Suppressor macrophage treated with lipopolysaccharide for 1 hour (primary cell): Measurements from ENCODE around the gene WDR62.

ENCODE experiments used
- DNase-seq, 3 donors: peaks; one replicate each; pipeline ENCODE4 v3.0.0-alpha.2; 2020 to 2022

WDR62 gene

DNA sequence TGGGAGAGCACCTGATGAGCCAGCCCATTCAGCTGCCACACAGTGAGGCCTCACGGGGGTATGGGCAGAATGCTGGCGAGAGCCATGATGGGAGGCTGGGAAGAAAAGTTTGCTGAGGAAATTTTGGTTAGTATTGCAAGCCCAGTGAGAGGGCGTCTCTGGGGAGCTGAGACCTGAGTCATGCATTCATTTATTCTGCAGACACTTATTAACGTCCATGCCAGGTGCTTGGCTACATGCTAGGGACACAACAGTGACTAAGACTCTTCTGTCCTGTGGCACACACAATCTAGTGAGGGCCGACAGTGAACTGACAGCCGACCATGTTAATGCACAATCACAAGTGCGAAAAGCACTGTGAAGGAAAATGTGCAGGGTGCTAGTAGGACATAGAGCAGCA is 27.2 kb downstream of the WDR62 start:
- DNase-seq: no peak

DNA sequence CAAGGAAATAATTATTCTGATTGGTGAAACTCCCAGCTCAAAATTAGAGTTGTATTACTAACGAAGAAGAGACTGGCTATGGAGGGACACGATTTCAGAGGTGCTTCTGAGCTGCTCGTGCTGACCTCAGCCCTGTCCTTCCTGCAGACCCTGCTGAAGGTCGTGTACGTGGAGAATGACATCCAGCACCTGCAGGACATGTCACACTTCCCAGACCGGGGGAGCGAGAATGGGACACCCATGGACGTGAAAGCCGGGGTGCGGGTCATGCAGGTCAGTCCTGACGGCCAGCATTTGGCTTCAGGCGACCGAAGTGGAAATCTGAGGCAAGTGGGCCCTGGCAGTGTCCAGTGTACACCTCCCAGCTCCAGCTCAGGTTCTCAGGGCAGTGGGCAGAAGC is 28.2 kb downstream of the WDR62 start:
- DNase-seq: no peak

DNA sequence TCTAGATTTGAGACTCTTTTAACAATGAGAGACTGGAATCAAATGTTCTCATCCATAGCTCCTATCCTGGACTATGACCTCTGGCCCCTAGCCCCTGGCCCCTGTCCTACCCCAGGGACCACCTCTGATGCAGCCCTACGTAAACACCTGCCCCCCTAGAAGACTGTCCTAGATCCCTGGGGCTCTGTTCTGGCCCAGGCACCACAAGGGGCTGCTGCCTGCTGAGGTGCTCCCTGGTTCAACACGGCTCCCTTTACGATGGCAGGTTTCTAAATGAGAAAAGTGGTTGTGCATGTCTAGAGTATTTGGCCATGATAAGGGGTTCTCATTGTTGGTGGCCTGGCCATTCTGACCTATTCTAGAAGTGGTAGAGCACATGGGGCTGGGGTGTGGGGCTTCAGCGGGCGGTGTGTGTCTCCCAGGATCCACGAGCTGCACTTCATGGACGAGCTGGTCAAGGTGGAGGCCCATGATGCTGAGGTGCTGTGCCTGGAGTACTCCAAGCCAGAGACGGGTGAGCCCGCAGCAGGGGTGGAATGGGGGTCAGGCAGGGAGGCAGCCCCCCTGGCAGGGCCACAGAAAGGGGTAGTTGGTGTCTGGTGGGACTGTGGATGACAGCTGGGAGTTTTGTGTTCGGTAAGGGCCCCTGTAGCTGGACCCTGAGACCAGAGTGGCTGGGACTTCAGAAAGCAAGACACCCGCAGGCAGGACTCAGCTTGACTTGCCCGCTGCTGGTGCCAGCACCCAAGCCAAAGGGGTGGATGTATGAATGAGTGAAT is 29.7 kb downstream of the WDR62 start:
- DNase-seq: no peak

DNA sequence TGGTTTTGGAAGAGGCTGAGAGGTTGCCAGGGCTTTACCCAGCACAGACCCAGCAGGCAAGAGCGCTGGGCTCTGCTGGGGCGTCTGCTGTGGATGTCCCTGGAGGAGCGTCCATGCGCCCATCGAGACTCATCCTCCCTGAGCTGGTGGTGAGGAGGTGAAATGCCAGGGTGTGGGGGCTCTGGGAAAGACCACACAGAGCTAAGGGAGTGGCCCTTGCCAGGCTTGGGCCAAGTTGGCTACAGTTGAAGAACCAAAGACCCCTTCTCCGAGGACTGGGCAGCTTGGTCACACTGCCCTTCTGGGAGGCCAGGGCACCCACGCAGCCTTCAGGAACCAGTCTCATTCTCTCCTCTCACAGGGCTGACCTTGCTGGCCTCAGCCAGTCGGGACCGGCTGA is 31.6 kb downstream of the WDR62 start:
- DNase-seq: no peak

DNA sequence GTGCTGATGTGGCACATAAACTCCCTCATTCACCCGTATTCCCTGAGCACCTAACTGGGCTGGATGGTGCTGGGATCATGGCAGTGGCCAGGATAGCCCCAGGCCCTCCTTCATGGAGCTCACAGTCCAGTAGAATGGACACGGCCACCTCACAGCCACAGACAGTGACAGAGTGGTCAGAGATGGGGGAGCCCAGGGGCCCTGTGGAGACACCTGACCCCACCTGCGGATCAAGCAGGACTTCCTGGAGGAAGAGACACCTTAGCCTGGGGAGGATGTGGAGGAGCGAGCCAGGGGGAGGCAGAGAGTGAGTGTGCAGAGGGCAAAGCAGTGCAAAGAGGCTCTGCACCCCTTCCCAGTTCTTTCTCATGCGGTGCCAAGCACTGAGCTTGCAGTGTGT is 35.1 kb downstream of the WDR62 start:
- no peak for DNase-seq

DNA sequence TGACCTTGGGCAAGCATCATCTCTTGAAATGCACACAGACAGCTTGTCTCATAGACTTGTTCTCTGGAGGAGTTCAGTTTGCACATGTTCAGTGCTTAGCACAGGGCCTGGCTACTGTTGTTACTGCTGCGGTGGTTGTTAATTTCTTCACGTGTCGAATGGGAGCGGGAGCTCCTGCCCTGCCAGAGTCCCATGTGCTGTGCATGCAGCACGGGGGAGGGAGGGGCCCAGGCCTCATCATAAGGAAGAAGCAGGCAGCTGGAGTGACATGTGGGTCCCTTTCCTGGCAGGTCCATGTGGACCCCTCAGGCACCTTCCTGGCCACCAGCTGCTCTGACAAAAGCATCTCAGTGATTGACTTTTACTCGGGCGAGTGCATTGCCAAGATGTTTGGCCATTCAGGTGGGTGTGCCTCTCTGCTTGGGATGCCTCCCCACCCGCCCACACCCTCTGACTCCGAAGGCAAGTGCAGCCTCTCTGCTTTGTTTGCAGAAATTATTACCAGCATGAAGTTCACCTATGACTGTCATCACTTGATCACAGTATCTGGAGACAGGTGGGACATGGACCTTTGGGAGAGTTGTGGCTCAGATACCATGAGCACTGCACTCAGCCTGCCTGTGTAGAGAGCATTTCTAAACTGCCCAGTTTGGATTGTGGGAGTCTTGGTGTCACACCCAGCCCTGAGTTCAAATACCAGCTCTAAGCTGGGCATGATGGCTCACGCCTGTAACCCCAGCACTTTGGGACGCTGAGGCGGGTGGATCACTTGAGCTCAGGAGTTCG is 36.4 kb downstream of the WDR62 start:
- no peak for DNase-seq

DNA sequence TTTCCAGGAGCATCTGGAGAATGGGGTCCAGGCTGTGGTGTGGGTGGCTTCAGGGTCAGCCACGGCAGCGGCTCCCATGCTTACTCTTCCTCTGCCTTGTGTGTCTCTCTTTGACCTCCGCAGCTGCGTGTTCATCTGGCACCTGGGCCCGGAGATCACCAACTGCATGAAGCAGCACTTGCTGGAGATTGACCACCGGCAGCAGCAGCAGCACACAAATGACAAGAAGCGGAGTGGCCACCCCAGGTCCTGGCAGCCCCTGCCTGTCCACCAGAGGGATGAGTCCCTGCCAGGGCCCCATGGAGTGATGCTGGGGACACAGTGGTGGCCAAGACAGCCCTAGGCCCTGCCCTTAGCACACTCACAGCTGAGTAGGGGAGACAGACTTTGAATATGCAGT is 37.9 kb downstream of the WDR62 start:
- DNase-seq: no peak

DNA sequence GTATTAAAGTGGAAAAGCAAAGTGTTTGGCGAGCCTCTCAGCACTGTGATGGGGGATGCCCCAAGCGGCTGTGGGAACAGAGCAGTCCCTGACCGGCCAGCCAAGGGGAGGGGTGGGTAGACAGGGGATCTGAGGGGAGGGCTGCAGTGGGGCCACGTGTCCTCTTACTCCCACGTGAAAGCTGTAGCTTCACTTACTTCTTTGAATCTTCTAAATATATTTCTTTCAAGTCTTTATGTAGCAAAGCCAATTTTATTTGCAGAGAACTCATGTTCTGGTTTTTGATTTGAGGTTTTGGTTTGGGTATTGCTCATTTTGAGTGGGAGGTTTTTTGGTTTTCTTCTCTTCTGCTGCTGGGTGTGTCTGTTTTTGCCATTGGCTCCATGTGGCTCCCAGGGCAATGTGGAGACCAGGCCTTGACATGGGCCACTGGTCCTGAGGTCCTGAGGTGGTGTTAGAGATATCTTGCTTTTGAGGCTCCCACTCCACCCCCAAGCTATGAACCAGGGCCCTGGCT is 38.5 kb downstream of the WDR62 start:
- DNase-seq: no peak

DNA sequence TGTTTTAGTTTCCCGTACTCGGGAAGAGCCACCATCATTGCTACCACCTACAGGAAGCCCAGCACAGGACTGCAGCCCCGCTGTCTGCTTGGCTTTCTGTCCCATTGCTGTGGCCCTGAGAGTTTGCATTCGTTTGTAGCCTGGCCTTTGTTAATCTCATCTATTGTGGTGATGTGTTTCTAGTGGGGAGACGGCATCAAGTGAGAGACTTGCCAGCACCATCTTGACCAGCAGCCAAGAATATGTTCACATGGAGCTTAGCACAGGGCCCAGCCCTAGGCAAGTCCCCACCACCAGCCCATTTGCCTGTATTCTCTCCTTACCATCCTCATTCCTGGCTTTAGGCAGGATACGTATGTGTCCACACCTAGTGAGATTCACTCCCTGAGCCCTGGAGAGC is 39.0 kb downstream of the WDR62 start:
- DNase-seq: no peak

DNA sequence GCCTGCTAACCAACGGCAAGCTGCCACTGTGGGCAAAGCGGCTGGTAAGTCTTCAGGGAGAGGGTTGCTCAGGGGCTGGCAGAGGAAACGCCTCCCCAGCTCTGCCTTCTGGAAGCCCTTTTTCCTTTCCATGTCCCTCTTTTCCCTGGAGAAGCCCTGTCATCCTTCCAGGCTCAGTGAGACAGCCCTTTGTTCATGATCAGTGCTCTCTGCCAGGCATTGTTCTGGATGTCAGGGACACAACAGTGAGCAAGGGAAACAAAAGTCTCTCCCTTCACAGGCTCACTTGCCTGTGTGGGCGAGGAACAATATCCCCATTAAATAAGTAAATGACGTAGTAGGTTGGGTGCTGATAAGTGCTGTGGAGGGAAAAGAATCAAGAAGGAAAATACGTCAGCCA is 42.3 kb downstream of the WDR62 start:
- DNase-seq: no peak

DNA sequence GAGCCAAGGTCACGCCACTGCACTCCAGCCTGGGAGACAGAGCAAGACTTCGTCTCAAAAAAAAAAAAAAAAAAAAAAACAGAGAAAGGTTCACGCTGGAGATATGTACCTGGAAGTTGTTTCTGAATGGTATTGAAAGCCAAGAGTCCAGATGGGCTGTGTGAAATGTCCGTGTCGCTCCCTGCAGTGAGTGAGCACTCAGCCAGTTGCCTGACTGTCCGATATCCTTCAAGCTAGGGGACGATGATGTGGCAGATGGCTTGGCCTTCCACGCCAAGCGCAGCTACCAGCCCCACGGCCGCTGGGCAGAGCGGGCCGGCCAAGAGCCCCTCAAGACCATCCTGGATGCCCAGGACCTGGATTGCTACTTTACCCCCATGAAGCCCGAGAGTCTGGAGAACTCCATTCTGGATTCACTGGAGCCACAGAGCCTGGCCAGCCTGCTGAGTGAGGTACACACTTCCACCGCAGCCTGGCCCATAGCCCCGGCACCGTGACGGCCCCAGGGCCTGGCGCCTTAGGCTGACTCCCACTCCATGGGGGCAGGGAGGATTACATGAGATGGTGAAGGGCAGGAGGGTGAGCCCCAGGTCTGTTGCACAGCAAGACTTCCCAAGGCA is 44.6 kb downstream of the WDR62 start:
- DNase-seq: no peak

DNA sequence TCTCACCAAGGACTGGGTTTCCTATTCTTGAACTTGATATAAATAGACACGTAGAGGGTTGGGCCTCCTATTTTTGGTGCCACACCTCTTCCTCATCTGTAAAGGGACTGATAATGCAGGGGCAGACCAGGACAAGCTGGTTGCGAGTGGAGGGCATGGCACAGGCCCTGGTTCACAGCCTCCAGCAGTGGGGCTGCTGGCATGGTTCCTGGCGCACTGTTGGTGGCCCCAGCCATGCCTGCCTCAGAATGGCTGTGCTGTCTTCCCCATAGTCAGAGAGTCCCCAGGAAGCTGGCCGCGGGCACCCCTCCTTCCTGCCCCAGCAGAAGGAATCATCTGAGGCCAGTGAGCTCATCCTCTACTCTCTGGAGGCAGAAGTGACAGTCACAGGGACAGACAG is 45.8 kb downstream of the WDR62 start:
- peak in 1 of 3 donors; percentile 31 for DNase-seq

DNA sequence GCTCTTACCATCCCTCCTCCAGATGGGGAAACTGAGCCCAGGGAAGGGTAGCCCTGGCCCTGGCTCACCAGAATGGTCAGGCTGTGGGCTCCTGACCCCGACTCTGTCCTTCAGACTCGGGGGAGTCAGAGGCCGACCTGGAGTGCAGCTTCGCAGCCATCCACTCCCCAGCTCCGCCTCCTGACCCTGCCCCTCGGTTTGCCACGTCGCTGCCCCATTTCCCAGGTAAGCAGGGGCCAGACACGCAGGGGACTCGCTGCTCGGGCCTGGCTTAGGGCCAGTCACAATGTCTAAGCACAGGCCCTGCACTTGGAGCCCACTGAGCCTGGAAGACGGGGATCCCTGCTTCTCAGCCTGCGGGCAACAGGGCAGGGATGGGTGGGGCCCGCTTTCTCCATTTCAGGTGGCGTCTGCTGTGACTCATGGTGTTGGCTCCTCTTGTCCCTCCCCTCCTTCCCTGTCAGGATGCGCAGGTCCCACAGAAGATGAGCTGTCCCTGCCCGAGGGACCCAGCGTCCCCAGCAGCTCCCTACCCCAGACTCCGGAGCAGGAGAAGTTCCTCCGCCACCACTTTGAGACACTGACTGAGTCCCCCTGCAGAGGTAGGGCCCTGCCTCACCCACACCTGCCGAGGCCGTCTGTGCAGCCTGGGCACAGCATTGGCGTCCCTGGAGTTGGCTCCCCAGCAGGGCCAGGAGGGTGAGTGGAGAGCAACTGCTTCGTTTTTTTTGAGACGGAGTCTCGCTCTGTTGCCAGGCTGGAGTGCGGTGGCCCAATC is 47.0 kb downstream of the WDR62 start:
- DNase-seq: no peak

DNA sequence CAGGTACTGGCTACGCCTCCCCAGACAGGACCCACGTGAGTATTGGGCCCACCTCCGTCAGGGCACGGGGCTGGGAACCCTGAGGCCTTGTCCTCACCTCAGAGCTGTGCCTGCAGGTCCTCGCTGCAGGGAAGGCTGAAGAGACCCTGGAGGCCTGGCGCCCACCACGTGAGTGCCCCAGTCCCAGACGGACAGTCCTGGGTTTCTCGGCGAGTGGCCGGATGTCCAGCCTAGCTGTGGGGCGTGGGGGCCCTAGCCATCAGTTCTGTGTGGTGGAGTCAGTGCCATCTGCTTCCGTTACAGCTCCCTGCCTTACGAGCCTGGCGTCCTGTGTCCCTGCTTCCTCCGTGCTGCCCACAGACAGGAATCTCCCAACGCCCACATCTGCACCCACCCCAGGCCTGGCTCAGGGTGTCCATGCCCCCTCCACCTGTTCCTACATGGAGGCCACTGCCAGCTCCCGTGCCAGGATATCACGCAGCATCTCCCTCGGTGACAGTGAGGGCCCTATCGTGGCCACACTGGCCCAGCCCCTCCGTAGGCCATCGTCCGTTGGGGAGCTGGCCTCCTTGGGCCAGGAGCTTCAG is 48.4 kb downstream of the WDR62 start:
- no peak for DNase-seq

DNA sequence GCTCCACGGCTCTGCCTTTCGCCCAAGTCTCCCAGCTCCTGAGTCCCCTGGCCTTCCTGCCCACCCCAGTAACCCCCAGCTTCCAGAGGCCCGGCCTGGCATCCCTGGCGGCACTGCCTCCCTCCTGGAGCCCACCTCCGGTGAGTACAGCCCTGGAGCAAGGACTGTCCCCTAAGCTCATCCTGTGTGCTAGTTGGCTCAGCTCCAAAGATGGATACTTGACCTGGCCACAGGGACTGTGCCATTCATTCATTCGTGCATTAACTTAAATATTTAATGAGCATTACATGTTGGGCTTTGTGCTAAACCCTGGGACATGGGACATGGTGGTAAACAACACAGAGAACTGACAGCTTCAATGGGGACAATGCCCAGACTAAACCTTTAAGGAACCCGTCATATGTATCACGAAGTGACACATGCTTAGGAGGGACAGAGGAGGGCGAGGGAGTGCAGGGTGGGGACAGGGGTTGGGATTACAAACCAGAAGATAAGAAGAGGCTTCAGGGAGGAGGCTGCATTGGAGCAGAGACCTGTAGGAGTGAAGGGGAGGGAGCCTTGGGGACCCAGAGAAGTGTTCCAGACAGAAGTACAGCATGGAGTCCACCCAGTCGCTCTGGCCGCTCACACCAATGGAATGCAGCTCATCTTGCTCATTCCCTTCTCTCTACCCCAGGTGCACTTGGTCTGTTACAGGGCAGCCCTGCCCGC is 49.3 kb downstream of the WDR62 start:
- DNase-seq: no peak

DNA sequence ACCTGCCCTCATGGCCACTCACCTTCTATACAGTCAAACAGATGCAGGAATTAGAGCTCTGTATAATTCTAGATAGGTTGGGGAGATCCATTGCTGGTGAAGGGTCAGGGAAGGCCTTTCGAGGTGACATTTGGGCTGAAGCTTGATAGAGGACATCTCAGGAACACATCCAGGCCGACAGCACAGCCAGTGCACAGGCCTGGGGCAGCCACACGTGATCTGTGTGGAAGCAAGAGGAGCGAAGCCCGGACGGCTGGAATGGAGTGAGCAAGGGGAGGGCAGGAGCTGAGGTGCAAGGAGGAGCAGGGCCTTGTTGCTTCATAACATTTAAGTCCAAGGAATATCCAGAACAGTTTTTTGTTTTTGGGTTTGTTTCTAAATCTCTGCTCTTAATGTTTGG is 51.7 kb downstream of the WDR62 start:
- DNase-seq: no peak

DNA sequence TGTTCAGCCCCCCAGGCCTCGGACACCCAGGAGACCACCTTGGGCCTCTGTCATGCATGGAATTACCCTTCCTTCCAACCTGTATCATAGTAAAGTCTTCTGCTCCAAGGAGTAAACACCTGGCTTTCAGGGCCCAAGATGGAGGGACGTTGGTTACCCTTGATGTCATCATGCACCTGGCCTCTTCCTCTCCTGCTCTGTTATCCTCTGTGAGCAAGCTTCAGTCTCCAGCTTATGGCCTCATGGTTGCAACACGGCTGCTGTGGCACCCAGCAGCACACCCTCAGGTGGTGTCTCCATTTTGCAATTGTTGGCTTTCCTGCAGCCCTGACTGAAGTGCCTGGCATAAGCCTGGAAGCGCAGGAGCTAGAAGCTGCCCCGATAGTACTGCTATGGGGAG is 52.3 kb downstream of the WDR62 start:
- DNase-seq: no peak

DNA sequence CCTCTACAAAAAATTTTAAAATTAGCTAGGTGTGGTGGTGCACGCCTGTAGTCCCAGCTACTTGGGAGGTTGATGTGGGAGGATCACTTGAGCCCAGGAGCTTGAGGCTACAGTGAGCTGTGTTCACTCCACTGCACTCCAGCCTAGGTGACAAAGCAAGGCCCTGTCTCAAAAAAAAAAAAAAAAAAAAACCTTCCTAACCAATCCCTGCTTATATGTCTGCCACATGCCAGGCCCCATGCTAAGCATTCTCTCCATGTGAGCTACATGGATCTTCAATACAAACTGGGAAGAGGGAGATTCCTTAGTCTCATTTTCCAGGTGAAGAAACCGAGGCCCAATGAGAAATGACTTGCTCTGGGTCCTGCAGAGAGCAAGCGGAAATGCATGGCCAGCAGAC is 54.0 kb downstream of the WDR62 start:
- DNase-seq: no peak

DNA sequence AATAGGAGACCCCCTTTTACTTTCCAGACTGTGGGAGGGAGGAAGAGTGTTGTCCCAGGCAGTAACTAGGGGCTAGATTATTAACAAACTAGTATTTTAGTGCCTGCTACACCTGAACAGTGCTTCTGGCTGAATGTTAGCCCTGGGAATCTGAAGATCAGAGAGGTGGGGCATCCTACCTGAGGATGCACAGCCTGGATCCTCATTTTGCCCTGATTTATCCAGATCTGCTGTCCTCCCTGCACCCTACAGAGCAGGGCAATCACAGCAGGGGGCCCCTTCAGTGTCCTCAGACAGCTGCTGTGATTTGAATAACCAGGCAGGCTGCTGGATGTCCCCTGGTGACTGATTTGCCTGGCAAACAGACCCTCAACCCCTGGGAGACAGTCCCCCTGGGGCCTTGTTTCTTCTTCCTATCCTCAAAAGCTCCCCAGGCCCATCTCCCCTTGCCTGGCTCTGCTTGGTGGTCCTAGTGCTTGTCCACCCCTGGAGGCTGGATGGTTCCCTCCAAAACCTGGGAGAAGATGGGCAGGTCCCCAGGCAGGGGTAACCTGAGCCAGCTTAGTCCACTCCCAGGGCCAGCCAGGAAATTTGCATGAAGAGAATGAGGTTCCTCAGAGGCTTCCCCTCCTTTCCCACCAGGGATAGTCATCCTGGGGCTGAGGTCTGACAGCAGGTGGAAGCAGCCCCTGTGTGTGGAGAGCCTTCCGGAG is 55.9 kb downstream of the WDR62 start, which contains the start of gene OVOL3:
Gene OVOL3, plus strand, starts transcription at position 657 of the 713 bp plus-strand sequence. CDS start 60 bp downstream, outside the sequence.
- no peak for DNase-seq

DNA sequence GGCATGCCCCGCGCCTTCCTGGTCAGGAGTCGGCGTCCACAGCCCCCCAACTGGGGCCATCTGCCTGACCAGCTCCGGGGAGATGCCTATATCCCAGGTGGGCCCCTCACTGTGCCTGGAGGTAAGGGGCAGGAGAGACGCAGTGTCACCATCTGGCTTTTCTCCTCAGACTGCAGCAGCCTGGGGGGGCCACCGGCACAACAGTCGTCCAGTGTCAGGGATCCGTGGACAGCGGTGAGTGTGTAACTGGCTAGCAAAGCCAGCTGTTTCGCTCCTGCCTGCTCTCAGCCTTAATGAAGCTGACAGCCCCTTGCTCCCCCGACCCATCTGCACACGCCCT is 56.5 kb downstream of the WDR62 start:
- no peak for DNase-seq

DNA sequence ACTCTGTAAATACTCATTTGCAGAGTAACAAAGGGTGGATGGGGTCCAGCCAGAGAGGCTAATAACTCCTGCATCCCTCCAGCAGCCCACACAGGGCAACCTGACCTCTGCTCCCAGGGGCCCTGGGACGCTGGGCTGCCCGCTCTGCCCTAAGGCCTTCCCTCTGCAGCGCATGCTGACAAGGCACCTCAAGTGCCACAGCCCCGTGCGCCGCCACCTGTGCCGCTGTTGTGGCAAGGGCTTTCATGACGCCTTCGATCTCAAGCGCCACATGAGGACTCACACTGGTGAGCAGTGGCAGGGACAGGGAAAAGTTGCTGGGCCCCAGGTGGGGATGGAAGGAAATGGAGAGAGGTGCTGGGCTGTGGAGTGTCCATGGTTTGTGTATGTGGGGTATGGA is 58.0 kb downstream of the WDR62 start:
- no peak for DNase-seq
